ENCODE measurements around the gene PHPT1. TPM values are rescaled to one million over a fixed set of nuclear protein-coding genes. Genes with fewer than 3 reads are reported as not detected.

Gene PHPT1
- total RNA-seq, 4 donors from 2014 or later = 43.4 to 84.1 (median 53.9) TPM

DNA sequence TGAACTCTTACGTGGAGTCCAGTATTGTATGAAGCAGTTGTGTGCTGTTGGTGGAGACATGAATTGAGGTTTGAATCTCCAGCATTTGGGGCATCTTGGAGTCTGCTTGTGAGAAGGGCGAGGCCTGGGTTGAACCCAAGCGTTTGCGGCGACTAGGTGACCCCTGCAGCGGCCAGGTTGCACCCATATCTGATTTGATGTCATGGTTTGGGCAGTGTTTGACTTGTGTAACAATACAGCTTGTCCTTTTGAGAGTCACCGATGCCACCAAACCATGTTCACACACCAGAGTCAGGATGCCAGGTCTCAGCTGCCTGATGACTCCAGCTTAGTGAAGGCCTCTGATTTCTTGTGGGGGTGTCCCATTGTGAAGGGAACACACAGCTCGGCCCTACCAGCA, 39.2 kb downstream of the PHPT1 start:
- Histone ChIP-seq H3K27me3 (no peaks in the 10 kb centered on the region), H3K4me1 (peaks cover 15 to 25% (median 22%) of the 10 kb centered on the region in 4 donors), H3K36me3 (peaks cover 0 to 31% (median 21%) of the 10 kb centered on the region in 4 donors), H3K4me3 (no peak overlapping the region), H3K9me3 (no peaks in the 10 kb centered on the region), H3K27ac (replicated peaks in 1 of 4) (no peak overlapping the region)
- TF ChIP-seq POLR2A (IDR thresholded peaks at IDR 0.05; ENCODE audit: low read depth) = no peak
- no peak for TF ChIP-seq POLR2AphosphoS5 (IDR thresholded peaks at IDR 0.05)
- TF ChIP-seq EP300 (IDR thresholded peaks at IDR 0.05) = no peak
- TF ChIP-seq, protein P1, sequence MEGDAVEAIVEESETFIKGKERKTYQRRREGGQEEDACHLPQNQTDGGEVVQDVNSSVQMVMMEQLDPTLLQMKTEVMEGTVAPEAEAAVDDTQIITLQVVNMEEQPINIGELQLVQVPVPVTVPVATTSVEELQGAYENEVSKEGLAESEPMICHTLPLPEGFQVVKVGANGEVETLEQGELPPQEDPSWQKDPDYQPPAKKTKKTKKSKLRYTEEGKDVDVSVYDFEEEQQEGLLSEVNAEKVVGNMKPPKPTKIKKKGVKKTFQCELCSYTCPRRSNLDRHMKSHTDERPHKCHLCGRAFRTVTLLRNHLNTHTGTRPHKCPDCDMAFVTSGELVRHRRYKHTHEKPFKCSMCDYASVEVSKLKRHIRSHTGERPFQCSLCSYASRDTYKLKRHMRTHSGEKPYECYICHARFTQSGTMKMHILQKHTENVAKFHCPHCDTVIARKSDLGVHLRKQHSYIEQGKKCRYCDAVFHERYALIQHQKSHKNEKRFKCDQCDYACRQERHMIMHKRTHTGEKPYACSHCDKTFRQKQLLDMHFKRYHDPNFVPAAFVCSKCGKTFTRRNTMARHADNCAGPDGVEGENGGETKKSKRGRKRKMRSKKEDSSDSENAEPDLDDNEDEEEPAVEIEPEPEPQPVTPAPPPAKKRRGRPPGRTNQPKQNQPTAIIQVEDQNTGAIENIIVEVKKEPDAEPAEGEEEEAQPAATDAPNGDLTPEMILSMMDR (IDR thresholded peaks at IDR 0.05) = no peak
- DNase-seq (ENCODE audit: extremely low spot score) = no peak
- WGBS = 69% methylated on average over 4 of the region's 8 CpGs
- intact Hi-C loops (cut with DNase I) = no loop called here

DNA sequence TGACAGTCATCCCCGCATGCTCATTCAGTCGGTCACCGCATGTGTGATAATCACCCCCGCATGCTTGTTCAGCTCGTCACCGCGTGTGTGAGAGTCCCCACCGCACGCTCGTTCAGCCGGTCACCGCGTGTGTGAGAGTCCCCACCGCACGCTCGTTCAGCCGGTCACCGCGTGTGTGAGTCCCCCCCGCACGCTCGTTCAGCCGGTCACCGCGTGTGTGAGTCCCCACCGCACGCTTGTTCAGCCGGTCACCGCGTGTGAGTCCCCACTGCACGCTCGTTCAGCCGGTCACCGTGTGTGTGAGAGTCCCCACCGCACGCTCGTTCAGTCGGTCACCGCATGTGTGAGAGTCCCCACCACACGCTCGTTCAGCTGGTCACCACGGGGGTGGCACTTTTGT, 40.6 kb downstream of the PHPT1 start:
- Histone ChIP-seq H3K27ac (replicated peaks in 1 of 4) (no peak overlapping the region), H3K27me3 (no peaks in the 10 kb centered on the region), H3K4me1 (peaks cover 15 to 25% (median 22%) of the 10 kb centered on the region in 4 donors), H3K4me3 (no peak overlapping the region), H3K36me3 (peaks cover 0 to 39% (median 28%) of the 10 kb centered on the region in 4 donors), H3K9me3 (no peaks in the 10 kb centered on the region)
- 94% methylated on average over 42 of the region's 42 CpGs for WGBS
- DNase-seq (ENCODE audit: extremely low spot score) = no peak
- intact Hi-C loops (cut with DNase I) = no loop called here
- TF ChIP-seq EP300 (IDR thresholded peaks at IDR 0.05) (no peak), POLR2A (IDR thresholded peaks at IDR 0.05; ENCODE audit: low read depth) (no peak), POLR2AphosphoS5 (IDR thresholded peaks at IDR 0.05) (no peak)
- TF ChIP-seq, protein P1 (IDR thresholded peaks at IDR 0.05) = no peak

DNA sequence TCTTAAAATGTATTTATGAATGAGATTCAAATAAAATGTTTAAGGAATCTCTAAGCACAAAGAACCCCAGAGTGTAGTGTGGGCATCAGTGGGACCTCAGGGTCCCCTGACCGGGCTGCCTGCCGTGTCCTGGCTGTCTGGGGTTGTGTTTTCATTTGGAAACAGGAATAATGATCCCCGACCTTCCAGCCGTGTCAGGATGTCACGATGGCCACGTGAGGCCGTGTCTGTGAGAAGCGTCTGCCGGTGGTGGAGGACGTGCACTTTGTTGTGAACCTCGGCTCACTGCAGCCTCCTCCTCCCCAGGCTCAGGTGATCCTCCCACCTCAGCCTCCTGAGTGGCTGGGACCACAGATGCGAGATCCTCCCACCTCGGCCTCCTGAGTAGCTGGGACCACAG, 41.5 kb downstream of the PHPT1 start:
- H3K9me3 ChIP-seq = no peaks in the 10 kb centered on the region
- no peak for DNase-seq (ENCODE audit: extremely low spot score)
- H3K27me3 ChIP-seq = no peaks in the 10 kb centered on the region
- 78% methylated on average over 13 of the region's 13 CpGs for WGBS
- peaks cover 13 to 19% (median 17%) of the 10 kb centered on the region in 4 donors for H3K4me1 ChIP-seq
- H3K27ac ChIP-seq (replicated peaks in 1 of 4) = no peak overlapping the region
- peaks cover 0 to 43% (median 34%) of the 10 kb centered on the region in 4 donors for H3K36me3 ChIP-seq
- H3K4me3 ChIP-seq = no peak overlapping the region
- intact Hi-C loops (cut with DNase I) = no loop called here
- TF ChIP-seq, protein P1 (IDR thresholded peaks at IDR 0.05) = no peak
- TF ChIP-seq EP300 (IDR thresholded peaks at IDR 0.05) = no peak
- no peak for TF ChIP-seq POLR2AphosphoS5 (IDR thresholded peaks at IDR 0.05)
- TF ChIP-seq POLR2A (IDR thresholded peaks at IDR 0.05; ENCODE audit: low read depth) = no peak

DNA sequence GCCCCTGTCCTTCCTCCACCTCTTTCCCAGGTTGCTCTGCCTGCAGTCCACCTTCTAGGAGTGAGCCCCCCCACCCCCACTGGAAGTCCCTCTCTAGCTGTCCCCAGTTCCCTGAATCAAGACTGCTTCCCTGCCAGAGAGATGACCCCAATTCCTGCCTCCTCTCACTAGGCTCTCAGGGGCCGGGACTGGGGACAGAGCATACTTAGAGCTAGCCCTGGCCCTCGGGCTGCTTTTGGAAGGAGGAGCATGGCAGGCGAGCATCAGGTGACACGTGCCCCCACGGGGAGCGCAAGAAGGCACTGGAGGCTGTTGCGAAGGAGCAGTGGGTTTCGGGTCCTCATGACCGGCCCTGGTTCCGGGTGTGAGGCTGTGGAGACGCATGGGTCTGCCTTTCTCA, 46.8 kb downstream of the PHPT1 start:
- intact Hi-C loops (cut with DNase I) = no loop called here

More for the DNA sequence above, 46.8 kb downstream of the PHPT1 start:
- Histone ChIP-seq H3K36me3 (peaks cover 8 to 51% (median 49%) of the 10 kb centered on the region in 4 donors), H3K27ac (replicated peaks in 1 of 4) (no peak overlapping the region), H3K4me3 (no peak overlapping the region), H3K27me3 (no peaks in the 10 kb centered on the region), H3K9me3 (no peaks in the 10 kb centered on the region), H3K4me1 (peaks cover 4 to 7% (median 6%) of the 10 kb centered on the region in 4 donors)
- TF ChIP-seq EP300 (IDR thresholded peaks at IDR 0.05) (no peak), POLR2A (IDR thresholded peaks at IDR 0.05; ENCODE audit: low read depth) (no peak), POLR2AphosphoS5 (IDR thresholded peaks at IDR 0.05) (no peak)
- TF ChIP-seq, protein P1 (IDR thresholded peaks at IDR 0.05) = no peak
- WGBS = 78% methylated on average over 8 of the region's 11 CpGs
- DNase-seq (ENCODE audit: extremely low spot score) = no peak
